ENCODE results near the gene ATOH1. TPM values are rescaled to one million over a fixed set of nuclear protein-coding genes. Genes with fewer than 3 reads are reported as not detected.

ATOH1 gene
- total RNA-seq, 1 experiment from 2014 or later: not detected

- Histone ChIP-seq H3K4me3 (replicated peaks in 1 of 2; ENCODE audit: low read depth in 1 of 2, low read length in 2 of 2) (no peak overlapping the region), H3K4me1 (ENCODE audit: control insufficient read depth in 1 of 2, insufficient read depth in 2 of 2, low read length in 2 of 2) (no peaks in the 10 kb centered on the region), H3K9ac (ENCODE audit: low read length) (no peak overlapping the region), H3K4me2 (ENCODE audit: low read length) (no peak overlapping the region), H3K36me3 (ENCODE audit: control insufficient read depth in 1 of 2, insufficient read depth in 2 of 2, low read length in 2 of 2) (no peaks in the 10 kb centered on the region), H3K9me2 (ENCODE audit: insufficient read depth) (no peaks in the 10 kb centered on the region), H3K79me2 (ENCODE audit: insufficient read depth, low read length) (no peaks in the 10 kb centered on the region), H2AFZ (ENCODE audit: low read depth, low read length, poor library complexity, severe bottlenecking) (no peak overlapping the region), H4K20me1 (ENCODE audit: insufficient read depth) (no peaks in the 10 kb centered on the region), H3K9me3 (ENCODE audit: control insufficient read depth in 1 of 2, insufficient read depth in 1 of 2, low read depth in 1 of 2, low read length in 2 of 2) (no peaks in the 10 kb centered on the region), H3K27me3 (ENCODE audit: insufficient read depth, low read length) (no peaks in the 10 kb centered on the region), H3K27ac (ENCODE audit: low read depth, low read length) (no peak overlapping the region)
- CTCF ChIA-PET: no interaction called here
- TF ChIP-seq YY1 (IDR thresholded peaks at IDR 0.05; ENCODE audit: extremely low read depth, insufficient replicate concordance, low read depth, low read length) (no peak), CBX3 (IDR thresholded peaks at IDR 0.05; ENCODE audit: low read depth) (no peak), EZH2phosphoT487 (IDR thresholded peaks at IDR 0.05; ENCODE audit: borderline replicate concordance) (no peak), EZH2 (IDR thresholded peaks at IDR 0.05) (no peak), ELF1 (IDR thresholded peaks at IDR 0.05; ENCODE audit: borderline replicate concordance, low read depth) (no peak), EGR1 (IDR thresholded peaks at IDR 0.05; ENCODE audit: low read depth) (no peak), POLR2A (IDR thresholded peaks at IDR 0.05; ENCODE audit: borderline replicate concordance, extremely low read depth, insufficient read depth, insufficient read length) (no peak), ATF3 (IDR thresholded peaks at IDR 0.05) (no peak), POLR2AphosphoS5 (IDR thresholded peaks at IDR 0.05; ENCODE audit: low read depth, low read length) (no peak), ZBTB33 (IDR thresholded peaks at IDR 0.05; ENCODE audit: extremely low read depth, insufficient replicate concordance, low read length) (no peak), SIN3A (IDR thresholded peaks at IDR 0.05; ENCODE audit: low read depth) (no peak), ZFX (IDR thresholded peaks at IDR 0.05) (no peak), FOSL1 (IDR thresholded peaks at IDR 0.05; ENCODE audit: low read depth) (no peak), SRF (IDR thresholded peaks at IDR 0.05; ENCODE audit: low read depth) (no peak), CTCF (IDR thresholded peaks at IDR 0.05 in 2 of 3, conservative IDR thresholded peaks at IDR 0.05 in 1 of 3; ENCODE audit: borderline replicate concordance in 1 of 3, insufficient read depth in 1 of 3, low read depth in 2 of 3, low read length in 2 of 3) (no peak), REST (IDR thresholded peaks at IDR 0.05; ENCODE audit: low read depth) (no peak), CEBPB (IDR thresholded peaks at IDR 0.05; ENCODE audit: low read depth) (no peak), JUND (IDR thresholded peaks at IDR 0.05) (no peak), SP1 (IDR thresholded peaks at IDR 0.05; ENCODE audit: low read depth) (no peak)
- RAD21 ChIA-PET (ENCODE audit: low non-redundant PET in 1 of 2, low total read pairs in 2 of 2, uncharacterized antibody in 2 of 2, unreplicated experiment in 2 of 2): no interaction called here
- intact Hi-C loops (cut with micrococcal nuclease): no loop called here
- ATAC-seq: no peak
- DNase-seq (ENCODE audit: low read depth, low spot score): no peak
- POLR2A ChIA-PET: no interaction called here
- BruUV-seq (replicated peaks): no TSS peak
Measured at GRCh38 chr4:93814141-93814540, 14.4 kb upstream of the ATOH1 start.
